ENCODE measurements around the gene ARPC2. TPM values are rescaled to one million over a fixed set of nuclear protein-coding genes. Genes with fewer than 3 reads are reported as not detected.
A peak's percentile ranks its signal among the peaks of the same experiment; 100 is the strongest.

The ARPC2 gene
- total and polyA plus RNA-seq, 2 of the 13 experiments (the other 11 are each of a cell fraction or from before 2014, with no cell fraction given) = 168 to 303 TPM

DNA sequence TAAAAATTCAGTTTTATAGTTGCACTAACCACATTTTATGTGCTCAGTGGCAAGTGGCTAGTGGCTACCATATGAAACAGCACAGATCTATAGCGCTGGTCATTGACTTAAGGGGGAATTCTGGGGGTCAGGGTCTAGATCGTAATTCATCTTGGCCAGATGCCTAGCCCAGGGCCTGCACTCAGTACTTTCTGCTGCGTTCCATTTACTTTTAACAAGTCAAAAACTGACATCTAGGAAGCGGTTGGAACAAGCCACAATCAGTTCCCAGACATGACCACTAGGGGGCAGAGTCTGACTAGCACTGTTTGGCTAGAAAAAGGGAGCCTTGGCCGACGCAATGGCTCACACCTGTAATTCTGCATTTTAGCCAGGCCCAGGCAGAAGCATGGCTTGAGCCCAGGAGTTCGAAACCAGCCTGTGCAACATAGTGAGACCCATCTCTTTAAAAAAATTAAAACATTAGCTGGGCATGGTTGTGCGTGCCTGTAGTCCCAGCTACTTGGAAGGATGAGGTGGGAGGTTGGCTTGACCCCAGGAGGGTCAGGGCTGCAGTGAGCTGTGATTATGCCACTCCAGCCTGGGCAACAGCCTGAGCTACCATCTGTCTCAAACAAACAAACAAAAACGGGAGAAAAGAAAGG lies 84.3 kb downstream of the ARPC2 start (continued):
- TF ChIP-seq, protein P1, sequence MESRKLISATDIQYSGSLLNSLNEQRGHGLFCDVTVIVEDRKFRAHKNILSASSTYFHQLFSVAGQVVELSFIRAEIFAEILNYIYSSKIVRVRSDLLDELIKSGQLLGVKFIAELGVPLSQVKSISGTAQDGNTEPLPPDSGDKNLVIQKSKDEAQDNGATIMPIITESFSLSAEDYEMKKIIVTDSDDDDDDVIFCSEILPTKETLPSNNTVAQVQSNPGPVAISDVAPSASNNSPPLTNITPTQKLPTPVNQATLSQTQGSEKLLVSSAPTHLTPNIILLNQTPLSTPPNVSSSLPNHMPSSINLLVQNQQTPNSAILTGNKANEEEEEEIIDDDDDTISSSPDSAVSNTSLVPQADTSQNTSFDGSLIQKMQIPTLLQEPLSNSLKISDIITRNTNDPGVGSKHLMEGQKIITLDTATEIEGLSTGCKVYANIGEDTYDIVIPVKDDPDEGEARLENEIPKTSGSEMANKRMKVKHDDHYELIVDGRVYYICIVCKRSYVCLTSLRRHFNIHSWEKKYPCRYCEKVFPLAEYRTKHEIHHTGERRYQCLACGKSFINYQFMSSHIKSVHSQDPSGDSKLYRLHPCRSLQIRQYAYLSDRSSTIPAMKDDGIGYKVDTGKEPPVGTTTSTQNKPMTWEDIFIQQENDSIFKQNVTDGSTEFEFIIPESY (CRISPR knock-in tag; IDR thresholded peaks at IDR 0.05) = peak; percentile 65; the same call in 1 of the 2 replicates
- TF ChIP-seq ZNF230 (CRISPR knock-in tag; IDR thresholded peaks at IDR 0.05) (0 out of 2 replicates have a peak, but pooled peaks have one; percentile 57), PITX1 (CRISPR knock-in tag; IDR thresholded peaks at IDR 0.05) (0 out of 2 replicates have a peak, but pooled peaks have one; percentile 13), ZNF572 (CRISPR knock-in tag; IDR thresholded peaks at IDR 0.05) (0 out of 2 replicates have a peak, but pooled peaks have one; percentile 64), ZNF777 (CRISPR knock-in tag; IDR thresholded peaks at IDR 0.05) (no peak), ZMYM2 (CRISPR knock-in tag; IDR thresholded peaks at IDR 0.05) (peak; percentile 96), FOXJ3 (CRISPR knock-in tag; IDR thresholded peaks at IDR 0.05; ENCODE audit: borderline replicate concordance) (peak; percentile 44; the same call in 1 of the 2 replicates), ERF (CRISPR knock-in tag; IDR thresholded peaks at IDR 0.05) (peak; percentile 97), ZSCAN20 (CRISPR knock-in tag; IDR thresholded peaks at IDR 0.05; ENCODE audit: borderline replicate concordance) (no peak; the same call in 1 of the 2 replicates), ZNF558 (CRISPR knock-in tag; IDR thresholded peaks at IDR 0.05; ENCODE audit: borderline replicate concordance) (no peak), ZC3H13 (CRISPR knock-in tag; IDR thresholded peaks at IDR 0.05) (no peak), ZNF225 (CRISPR knock-in tag; IDR thresholded peaks at IDR 0.05) (no peak), ZNF337 (CRISPR knock-in tag; IDR thresholded peaks at IDR 0.05; ENCODE audit: borderline replicate concordance, low read depth) (0 out of 2 replicates have a peak, but pooled peaks have one; percentile 53), HOXD1 (CRISPR knock-in tag; IDR thresholded peaks at IDR 0.05) (no peak), ZFYVE20 (CRISPR knock-in tag; IDR thresholded peaks at IDR 0.05; ENCODE audit: borderline replicate concordance, low read depth) (no peak), ZNF7 (CRISPR knock-in tag; IDR thresholded peaks at IDR 0.05) (peak; percentile 49), NFATC3 (CRISPR knock-in tag; IDR thresholded peaks at IDR 0.05) (0 out of 2 replicates have a peak, but pooled peaks have one; percentile 42), CHD4 (IDR thresholded peaks at IDR 0.05; ENCODE audit: borderline replicate concordance, low read length) (peak; percentile 89; the same call in 1 of the 2 replicates)
- TF ChIP-seq, protein P2, sequence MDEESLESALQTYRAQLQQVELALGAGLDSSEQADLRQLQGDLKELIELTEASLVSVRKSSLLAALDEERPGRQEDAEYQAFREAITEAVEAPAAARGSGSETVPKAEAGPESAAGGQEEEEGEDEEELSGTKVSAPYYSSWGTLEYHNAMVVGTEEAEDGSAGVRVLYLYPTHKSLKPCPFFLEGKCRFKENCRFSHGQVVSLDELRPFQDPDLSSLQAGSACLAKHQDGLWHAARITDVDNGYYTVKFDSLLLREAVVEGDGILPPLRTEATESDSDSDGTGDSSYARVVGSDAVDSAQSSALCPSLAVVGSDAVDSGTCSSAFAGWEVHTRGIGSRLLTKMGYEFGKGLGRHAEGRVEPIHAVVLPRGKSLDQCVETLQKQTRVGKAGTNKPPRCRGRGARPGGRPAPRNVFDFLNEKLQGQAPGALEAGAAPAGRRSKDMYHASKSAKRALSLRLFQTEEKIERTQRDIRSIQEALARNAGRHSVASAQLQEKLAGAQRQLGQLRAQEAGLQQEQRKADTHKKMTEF (CRISPR knock-in tag; IDR thresholded peaks at IDR 0.05) = peak; percentile 72
- TF ChIP-seq, protein P3, sequence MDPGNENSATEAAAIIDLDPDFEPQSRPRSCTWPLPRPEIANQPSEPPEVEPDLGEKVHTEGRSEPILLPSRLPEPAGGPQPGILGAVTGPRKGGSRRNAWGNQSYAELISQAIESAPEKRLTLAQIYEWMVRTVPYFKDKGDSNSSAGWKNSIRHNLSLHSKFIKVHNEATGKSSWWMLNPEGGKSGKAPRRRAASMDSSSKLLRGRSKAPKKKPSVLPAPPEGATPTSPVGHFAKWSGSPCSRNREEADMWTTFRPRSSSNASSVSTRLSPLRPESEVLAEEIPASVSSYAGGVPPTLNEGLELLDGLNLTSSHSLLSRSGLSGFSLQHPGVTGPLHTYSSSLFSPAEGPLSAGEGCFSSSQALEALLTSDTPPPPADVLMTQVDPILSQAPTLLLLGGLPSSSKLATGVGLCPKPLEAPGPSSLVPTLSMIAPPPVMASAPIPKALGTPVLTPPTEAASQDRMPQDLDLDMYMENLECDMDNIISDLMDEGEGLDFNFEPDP (CRISPR knock-in tag; conservative IDR thresholded peaks at IDR 0.05) = no peak
- TF ChIP-seq, protein P4, sequence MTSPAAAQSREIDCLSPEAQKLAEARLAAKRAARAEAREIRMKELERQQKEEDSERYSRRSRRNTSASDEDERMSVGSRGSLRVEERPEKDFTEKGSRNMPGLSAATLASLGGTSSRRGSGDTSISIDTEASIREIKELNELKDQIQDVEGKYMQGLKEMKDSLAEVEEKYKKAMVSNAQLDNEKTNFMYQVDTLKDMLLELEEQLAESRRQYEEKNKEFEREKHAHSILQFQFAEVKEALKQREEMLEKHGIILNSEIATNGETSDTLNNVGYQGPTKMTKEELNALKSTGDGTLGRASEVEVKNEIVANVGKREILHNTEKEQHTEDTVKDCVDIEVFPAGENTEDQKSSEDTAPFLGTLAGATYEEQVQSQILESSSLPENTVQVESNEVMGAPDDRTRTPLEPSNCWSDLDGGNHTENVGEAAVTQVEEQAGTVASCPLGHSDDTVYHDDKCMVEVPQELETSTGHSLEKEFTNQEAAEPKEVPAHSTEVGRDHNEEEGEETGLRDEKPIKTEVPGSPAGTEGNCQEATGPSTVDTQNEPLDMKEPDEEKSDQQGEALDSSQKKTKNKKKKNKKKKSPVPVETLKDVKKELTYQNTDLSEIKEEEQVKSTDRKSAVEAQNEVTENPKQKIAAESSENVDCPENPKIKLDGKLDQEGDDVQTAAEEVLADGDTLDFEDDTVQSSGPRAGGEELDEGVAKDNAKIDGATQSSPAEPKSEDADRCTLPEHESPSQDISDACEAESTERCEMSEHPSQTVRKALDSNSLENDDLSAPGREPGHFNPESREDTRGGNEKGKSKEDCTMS (CRISPR knock-in tag; conservative IDR thresholded peaks at IDR 0.05) = 0 out of 2 replicates have a peak, but pooled peaks have one; percentile 66
- TF ChIP-seq, protein P5, sequence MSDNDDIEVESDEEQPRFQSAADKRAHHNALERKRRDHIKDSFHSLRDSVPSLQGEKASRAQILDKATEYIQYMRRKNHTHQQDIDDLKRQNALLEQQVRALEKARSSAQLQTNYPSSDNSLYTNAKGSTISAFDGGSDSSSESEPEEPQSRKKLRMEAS (IDR thresholded peaks at IDR 0.05) = peak; percentile 47; the same call in 1 of the 2 replicates
